Kasumi-1 (cell line): ENCODE data around the gene VPS29.

ENCODE experiments used
- DNase-seq, 2 experiments: peaks; one replicate each; lab custom pipeline; 2025; lab: John Stamatoyannopoulos, UW

Gene VPS29

GRCh38 chr12:110444455-110444854 is 57.5 kb downstream of the VPS29 start:
- DNase-seq: no peak
